Central memory CD8-positive, alpha-beta T cell (primary cell): Measurements from ENCODE around the gene PCDH15.

Experiments
- ATAC-seq: fragments of 150-1000 bp; cut with Tn5 transposase; replicated peaks from 2 replicates; pipeline ENCODE4 v1.10.0; 2022; ENCODE audit warnings: mild to moderate bottlenecking, moderate FRiP score, moderate number of reproducible peaks; ENCODE audit not compliant: poor library complexity, severe bottlenecking; ENCODE audit errors: extremely low read depth
- DNase-seq, 2 donors: peaks; one replicate each; pipeline ENCODE4 v3.0.0; 2021; ENCODE audit warnings: low spot score in 2 of 2
- H3K27ac Mint-ChIP-seq: one replicate; pipeline ENCODE4 v1.8.0; 2022; ENCODE audit warnings: low read depth, mild to moderate bottlenecking, moderate library complexity, mixed read lengths
- H3K27me3 Mint-ChIP-seq: one replicate; pipeline ENCODE4 v1.8.0; 2022; ENCODE audit warnings: mixed read lengths
- H3K36me3 Mint-ChIP-seq: one replicate; pipeline ENCODE4 v1.8.0; 2022; ENCODE audit warnings: mild to moderate bottlenecking, moderate library complexity, mixed read lengths; ENCODE audit not compliant: insufficient read depth
- H3K4me1 Mint-ChIP-seq: one replicate; pipeline ENCODE4 v1.8.0; 2022; ENCODE audit warnings: mixed read lengths
- H3K4me3 Mint-ChIP-seq: one replicate; pipeline ENCODE4 v1.8.0; 2022; ENCODE audit warnings: mild to moderate bottlenecking, moderate library complexity, mixed read lengths
- H3K9me3 Mint-ChIP-seq: one replicate; pipeline ENCODE4 v1.8.0; 2022; ENCODE audit warnings: mixed read lengths

PCDH15 gene

DNA sequence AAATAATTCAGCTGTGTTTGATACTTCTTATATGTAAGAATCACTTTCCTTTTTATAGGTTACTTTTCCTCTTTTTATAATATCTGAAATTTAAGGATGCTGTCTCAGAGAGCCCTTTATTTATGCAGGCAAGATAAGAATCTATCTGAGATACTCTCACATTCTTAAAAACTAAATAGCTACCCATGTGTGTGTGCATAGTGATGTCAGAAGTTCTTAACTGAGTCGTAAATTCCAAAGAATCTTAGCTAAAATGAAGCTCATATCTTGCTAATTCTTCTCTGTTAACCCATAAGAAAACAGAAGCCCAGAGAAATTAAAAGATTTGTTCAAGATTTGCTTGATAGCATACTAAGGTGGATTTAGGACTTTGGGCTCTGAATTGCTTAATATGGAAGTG is 118.5 kb downstream of the PCDH15 start:
- ATAC-seq (no peak), DNase-seq (no peak)
- Mint-ChIP-seq H3K27ac (no peak overlapping the region), H3K9me3 (peaks cover 15% of the 10 kb centered on the region), H3K27me3 (no peaks in the 10 kb centered on the region), H3K4me1 (no peaks in the 10 kb centered on the region), H3K4me3 (no peak overlapping the region), H3K36me3 (no peaks in the 10 kb centered on the region)

DNA sequence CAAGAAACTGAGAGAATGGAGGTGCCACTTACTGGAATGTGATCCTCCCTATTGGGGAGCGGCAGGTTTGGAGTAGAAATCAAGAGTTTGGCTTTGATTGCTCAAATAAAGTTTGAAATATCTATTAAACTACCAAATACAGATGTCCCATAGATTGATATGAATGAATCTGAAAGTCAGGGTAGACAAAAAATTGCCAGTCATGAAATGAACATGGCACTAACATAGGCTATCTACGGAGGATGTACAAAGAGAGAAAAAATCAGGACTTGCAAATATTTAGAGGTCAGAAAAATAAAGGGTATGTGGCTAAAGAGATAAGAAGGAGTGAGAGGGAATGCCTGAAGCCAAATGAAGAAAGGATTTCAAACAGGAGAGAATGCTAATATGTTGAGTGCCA is 119.9 kb downstream of the PCDH15 start:
- Mint-ChIP-seq H3K36me3 (no peaks in the 10 kb centered on the region), H3K4me1 (no peaks in the 10 kb centered on the region), H3K9me3 (peaks cover 22% of the 10 kb centered on the region), H3K27me3 (no peaks in the 10 kb centered on the region), H3K4me3 (no peak overlapping the region), H3K27ac (no peak overlapping the region)
- ATAC-seq (no peak), DNase-seq (no peak)

DNA sequence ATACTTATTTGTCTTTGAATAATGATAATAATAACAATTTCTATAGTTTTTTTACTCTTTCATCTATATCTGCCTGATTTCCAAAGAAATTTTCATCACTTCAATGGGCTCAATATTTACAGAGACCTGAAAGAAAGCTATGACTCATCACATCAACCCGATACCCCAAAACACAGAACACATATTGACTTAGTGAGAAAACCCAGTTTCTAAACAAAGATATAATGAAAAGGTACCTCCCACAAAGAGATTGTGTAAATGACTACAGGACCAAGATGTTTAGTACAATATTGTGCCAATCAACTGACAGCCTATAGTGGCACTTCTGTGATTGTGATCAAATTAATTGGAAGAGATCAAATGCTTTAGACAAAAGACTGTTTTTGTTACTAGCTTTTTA is 133.9 kb downstream of the PCDH15 start:
- H3K27me3 Mint-ChIP-seq, result no peaks in the 10 kb centered on the region
- H3K9me3 Mint-ChIP-seq, result peaks cover 5% of the 10 kb centered on the region
- DNase-seq (no peak), ATAC-seq (no peak)
- H3K4me1 Mint-ChIP-seq, result no peaks in the 10 kb centered on the region
- no peaks in the 10 kb centered on the region for H3K36me3 Mint-ChIP-seq
- H3K27ac Mint-ChIP-seq, result no peak overlapping the region
- H3K4me3 Mint-ChIP-seq, result no peak overlapping the region

DNA sequence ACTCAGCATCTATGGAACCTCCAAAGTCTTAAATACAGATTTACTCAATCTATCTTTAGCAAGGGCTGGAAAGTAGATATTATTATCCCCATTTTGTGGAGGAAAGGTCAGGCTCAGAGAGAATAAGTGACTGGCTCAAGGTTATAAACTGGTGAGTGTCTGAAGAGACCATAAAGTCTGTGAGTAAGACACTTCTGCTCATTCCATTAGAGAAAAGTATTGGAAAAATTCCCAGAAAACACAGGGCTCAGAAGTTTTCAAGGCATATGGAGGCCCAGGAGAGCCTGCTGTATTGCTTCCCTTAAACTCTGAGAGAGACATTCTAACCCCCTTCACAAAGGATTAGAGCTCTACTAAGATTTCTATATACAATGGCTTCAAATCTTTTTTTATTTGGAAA is 134.8 kb downstream of the PCDH15 start:
- no peak for ATAC-seq
- no peaks in the 10 kb centered on the region for H3K36me3 Mint-ChIP-seq
- H3K27me3 Mint-ChIP-seq, result no peaks in the 10 kb centered on the region
- H3K9me3 Mint-ChIP-seq, result peaks cover 5% of the 10 kb centered on the region
- H3K27ac Mint-ChIP-seq, result no peak overlapping the region
- no peak overlapping the region for H3K4me3 Mint-ChIP-seq
- no peaks in the 10 kb centered on the region for H3K4me1 Mint-ChIP-seq
- DNase-seq, result no peak

DNA sequence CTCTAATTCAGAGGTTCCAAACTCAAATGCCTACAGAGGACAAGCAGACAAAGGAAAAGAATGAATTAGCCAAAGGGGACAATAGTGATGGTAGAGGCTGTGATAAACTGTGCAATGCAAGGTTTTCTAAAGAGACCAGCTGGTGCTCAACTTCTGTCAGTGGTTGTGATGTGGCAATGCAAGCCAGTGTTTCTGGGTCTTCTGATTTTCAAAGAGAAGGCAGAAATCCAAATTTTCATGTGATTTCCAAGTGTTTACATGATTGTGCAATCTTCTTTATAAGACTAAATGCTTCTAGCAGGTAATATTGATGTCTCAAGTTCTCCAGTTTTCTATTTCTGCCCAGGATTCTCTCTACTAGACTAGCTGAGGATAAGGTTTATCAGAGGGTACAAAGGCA is 135.9 kb downstream of the PCDH15 start:
- DNase-seq, result no peak
- H3K27me3 Mint-ChIP-seq, result no peaks in the 10 kb centered on the region
- no peaks in the 10 kb centered on the region for H3K36me3 Mint-ChIP-seq
- H3K4me3 Mint-ChIP-seq, result no peak overlapping the region
- no peak for ATAC-seq
- peaks cover 5% of the 10 kb centered on the region for H3K9me3 Mint-ChIP-seq
- no peaks in the 10 kb centered on the region for H3K4me1 Mint-ChIP-seq
- H3K27ac Mint-ChIP-seq, result no peak overlapping the region

GRCh38 chr10:54660397-54660796 is 140.6 kb downstream of the PCDH15 start:
- no peak overlapping the region for H3K4me3 Mint-ChIP-seq
- no peaks in the 10 kb centered on the region for H3K36me3 Mint-ChIP-seq
- no peaks in the 10 kb centered on the region for H3K27me3 Mint-ChIP-seq

DNA sequence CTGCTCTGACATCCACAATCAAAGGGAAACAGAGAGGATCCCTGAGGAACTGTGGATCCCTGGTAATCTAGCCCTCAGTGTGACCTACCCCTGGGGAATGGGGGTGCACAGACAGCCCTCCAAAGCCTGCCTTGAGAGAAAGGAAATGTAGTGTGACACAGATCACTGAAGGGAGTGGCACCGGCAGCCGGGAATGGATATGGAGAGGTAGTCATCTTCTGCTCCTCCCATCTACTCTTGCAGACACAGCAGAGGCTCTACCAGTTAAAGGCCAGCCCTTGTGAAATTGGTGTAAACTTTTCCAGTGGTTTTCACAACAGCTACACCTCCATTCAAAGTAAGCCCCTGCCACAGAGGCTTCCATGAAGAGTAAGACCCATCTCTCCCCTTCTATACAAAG is 144.4 kb downstream of the PCDH15 start:
- Mint-ChIP-seq H3K36me3 (no peaks in the 10 kb centered on the region), H3K27ac (no peak overlapping the region), H3K9me3 (peaks cover 11% of the 10 kb centered on the region), H3K27me3 (no peaks in the 10 kb centered on the region), H3K4me1 (no peaks in the 10 kb centered on the region), H3K4me3 (no peak overlapping the region)
- DNase-seq (no peak), ATAC-seq (no peak)

More at GRCh38 chr10:54660397-54660796, 140.6 kb downstream of the PCDH15 start:
- no peak overlapping the region for H3K27ac Mint-ChIP-seq
- H3K9me3 Mint-ChIP-seq, result peaks cover 6% of the 10 kb centered on the region
- no peak for DNase-seq
- H3K4me1 Mint-ChIP-seq, result no peaks in the 10 kb centered on the region
- ATAC-seq, result no peak

DNA sequence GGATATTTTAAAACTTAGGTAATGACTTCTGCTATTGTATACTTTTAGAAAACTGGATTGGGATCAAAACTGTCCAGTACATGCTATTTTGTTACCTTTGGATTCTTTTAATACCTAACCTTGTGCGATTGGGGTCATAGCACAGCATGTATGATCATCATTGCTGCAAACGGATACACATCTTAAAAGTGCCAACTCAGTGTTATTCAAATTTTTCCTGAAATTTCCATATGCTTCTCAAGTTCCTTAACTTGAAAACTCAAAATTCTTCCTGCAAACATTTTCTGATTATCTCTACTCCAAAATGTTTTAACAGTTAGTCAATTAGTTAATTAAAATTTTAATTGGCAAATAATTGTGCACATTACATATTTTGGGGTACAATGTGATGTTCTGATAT is 147.5 kb downstream of the PCDH15 start:
- Mint-ChIP-seq H3K27me3 (no peaks in the 10 kb centered on the region), H3K4me3 (no peak overlapping the region), H3K36me3 (no peaks in the 10 kb centered on the region), H3K4me1 (no peaks in the 10 kb centered on the region), H3K27ac (no peak overlapping the region), H3K9me3 (peaks cover 22% of the 10 kb centered on the region)
- no peak for ATAC-seq
- DNase-seq, result no peak

DNA sequence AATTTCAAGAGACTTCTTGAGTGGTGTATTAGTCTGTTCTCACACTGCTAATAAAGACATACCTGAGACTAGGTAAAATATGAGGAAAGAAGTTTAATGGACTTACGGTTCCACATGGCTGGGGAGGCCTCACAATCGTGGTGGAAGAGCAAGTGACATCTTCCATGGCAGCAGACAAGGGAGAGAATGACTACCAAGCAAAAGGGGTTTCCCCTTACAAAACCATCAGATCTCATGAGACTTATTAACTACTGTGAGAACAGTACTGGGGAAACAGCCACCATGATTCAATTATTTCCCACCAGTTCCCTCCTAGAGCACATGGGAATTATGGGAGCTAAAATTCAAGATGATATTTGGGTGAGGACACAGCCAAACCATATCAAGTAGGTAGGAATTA is 150.5 kb downstream of the PCDH15 start:
- Mint-ChIP-seq H3K9me3 (peaks cover 22% of the 10 kb centered on the region), H3K27me3 (no peaks in the 10 kb centered on the region), H3K4me1 (no peaks in the 10 kb centered on the region), H3K4me3 (no peak overlapping the region), H3K27ac (no peak overlapping the region), H3K36me3 (no peaks in the 10 kb centered on the region)
- ATAC-seq, result no peak
- DNase-seq, result no peak

DNA sequence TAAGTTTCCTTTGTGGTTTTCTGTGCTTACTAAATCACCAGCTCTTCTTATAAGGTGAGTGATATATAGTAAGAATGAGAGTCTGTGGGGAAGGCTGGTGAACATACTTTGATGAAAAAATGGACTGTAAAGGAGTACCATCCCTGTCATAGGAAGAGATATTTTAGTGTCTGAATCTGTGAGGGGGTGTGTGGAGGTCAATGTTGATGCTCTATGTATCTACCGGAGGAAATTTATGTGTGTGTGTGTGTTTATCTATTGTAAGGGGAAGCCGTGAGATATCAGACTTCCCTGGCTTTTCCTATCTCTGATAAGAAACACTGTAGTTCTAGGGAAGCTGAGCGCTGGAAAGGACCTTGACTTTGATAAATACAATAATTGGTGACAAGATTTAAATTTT is 179.0 kb downstream of the PCDH15 start:
- no peaks in the 10 kb centered on the region for H3K4me1 Mint-ChIP-seq
- H3K36me3 Mint-ChIP-seq, result no peaks in the 10 kb centered on the region
- no peak overlapping the region for H3K4me3 Mint-ChIP-seq
- ATAC-seq (no peak), DNase-seq (no peak)
- H3K27me3 Mint-ChIP-seq, result no peaks in the 10 kb centered on the region
- H3K27ac Mint-ChIP-seq, result no peak overlapping the region
- peaks cover 20% of the 10 kb centered on the region for H3K9me3 Mint-ChIP-seq

- ATAC-seq (no peak), DNase-seq (no peak)
- H3K27ac Mint-ChIP-seq, result no peak overlapping the region
- H3K27me3 Mint-ChIP-seq, result no peaks in the 10 kb centered on the region
- peaks cover 15% of the 10 kb centered on the region for H3K9me3 Mint-ChIP-seq
- H3K36me3 Mint-ChIP-seq, result no peaks in the 10 kb centered on the region
- H3K4me1 Mint-ChIP-seq, result no peaks in the 10 kb centered on the region
- no peak overlapping the region for H3K4me3 Mint-ChIP-seq
Observed at GRCh38 chr10:54620352-54620751, 180.7 kb downstream of the PCDH15 start.

DNA sequence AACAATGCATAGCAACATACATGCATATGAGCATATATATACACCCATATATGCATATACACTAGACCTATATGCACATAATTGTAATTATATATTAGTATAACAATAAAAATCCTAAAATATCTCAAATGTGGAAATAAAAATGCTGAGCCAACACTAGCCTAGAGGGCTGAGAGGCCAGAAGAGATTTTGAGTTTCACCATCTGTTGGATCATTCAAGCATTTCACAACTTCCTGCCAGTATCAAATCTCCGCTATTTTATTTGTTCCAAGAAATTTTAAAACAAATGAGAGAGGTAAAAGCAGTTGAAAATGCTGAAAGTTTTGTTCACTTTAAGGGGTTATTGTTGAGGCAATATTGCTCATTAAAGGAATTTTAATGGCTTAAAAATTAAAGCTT is 187.0 kb downstream of the PCDH15 start:
- no peak overlapping the region for H3K27ac Mint-ChIP-seq
- peaks cover 13% of the 10 kb centered on the region for H3K9me3 Mint-ChIP-seq
- ATAC-seq (no peak), DNase-seq (no peak)
- no peaks in the 10 kb centered on the region for H3K27me3 Mint-ChIP-seq
- no peak overlapping the region for H3K4me3 Mint-ChIP-seq
- H3K36me3 Mint-ChIP-seq, result no peaks in the 10 kb centered on the region
- H3K4me1 Mint-ChIP-seq, result no peaks in the 10 kb centered on the region

DNA sequence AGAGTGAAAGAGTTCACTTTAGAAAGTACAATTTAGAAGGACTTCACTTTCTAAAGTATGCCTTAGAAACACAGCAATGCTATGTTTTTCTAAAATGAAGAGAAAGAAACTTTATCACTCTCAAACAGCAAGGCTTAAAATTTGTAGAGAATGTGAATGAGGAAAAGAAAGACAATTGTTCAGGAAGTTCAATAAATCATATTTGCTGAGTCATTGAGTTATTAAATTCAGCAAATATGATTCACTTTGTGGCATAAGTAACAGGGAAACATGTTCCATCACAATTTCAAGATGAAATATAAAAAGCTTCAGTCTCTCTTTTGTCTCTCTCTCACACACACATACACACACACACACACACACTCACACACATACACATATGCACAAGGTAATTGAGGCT is 187.9 kb downstream of the PCDH15 start:
- ATAC-seq, result no peak
- no peak overlapping the region for H3K27ac Mint-ChIP-seq
- H3K4me3 Mint-ChIP-seq, result no peak overlapping the region

GRCh38 chr10:54609423-54609822 is 191.6 kb downstream of the PCDH15 start:
- Mint-ChIP-seq H3K36me3 (no peaks in the 10 kb centered on the region), H3K4me1 (no peaks in the 10 kb centered on the region), H3K27ac (no peak overlapping the region), H3K27me3 (no peaks in the 10 kb centered on the region), H3K4me3 (no peak overlapping the region), H3K9me3 (peaks cover 17% of the 10 kb centered on the region)
- ATAC-seq (no peak), DNase-seq (no peak)

More for the DNA sequence above, 187.9 kb downstream of the PCDH15 start:
- H3K36me3 Mint-ChIP-seq, result no peaks in the 10 kb centered on the region
- peaks cover 13% of the 10 kb centered on the region for H3K9me3 Mint-ChIP-seq
- DNase-seq, result no peak
- H3K4me1 Mint-ChIP-seq, result no peaks in the 10 kb centered on the region
- H3K27me3 Mint-ChIP-seq, result no peaks in the 10 kb centered on the region
